Keratinocyte (primary cell): ENCODE measurements around the gene BRD7.

Experiments
- EZH2 ChIP-seq: IDR thresholded peaks from one replicate; pipeline ENCODE4 v1.6.1; 2012; ENCODE audit warnings: inconsistent platforms, mild to moderate bottlenecking, low read length, moderate library complexity
- TF ChIP-seq, protein P1 (sequence below), 3 experiments: IDR thresholded peaks in 1 of 3; conservative IDR thresholded peaks in 1 of 3; optimal IDR thresholded peaks in 1 of 3; 2 replicates in 2 of 3; 3 replicates in 1 of 3; pipeline versions ENCODE3 to v1.5.1; 2011; ENCODE audit warnings: low read length in 3 of 3, mild to moderate bottlenecking in 3 of 3, moderate library complexity in 2 of 3, control low read depth in 1 of 3, inconsistent platforms in 1 of 3; ENCODE audit not compliant: insufficient read depth in 2 of 3; ENCODE audit errors: extremely low read depth in 1 of 3

DNA sequence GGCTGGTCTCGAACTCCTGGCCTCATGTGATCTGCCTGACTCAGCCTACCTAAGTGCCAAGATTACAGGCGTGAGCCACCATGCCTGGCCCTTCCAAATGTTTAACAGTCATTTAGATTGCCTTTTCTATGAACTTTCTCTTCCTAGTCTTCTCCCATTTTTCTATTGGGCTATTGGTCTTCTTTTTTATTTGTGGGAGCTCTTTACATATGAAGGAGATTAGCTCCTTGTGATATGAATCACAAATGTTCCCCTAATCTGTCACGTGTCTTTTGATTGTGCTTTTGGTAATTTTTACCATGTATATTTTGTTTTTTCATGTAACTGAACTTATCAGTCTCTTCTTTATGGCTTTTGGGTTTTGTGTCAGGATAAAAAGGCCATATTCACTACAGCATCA, 90.5 kb downstream of the BRD7 start:
- TF ChIP-seq, protein P1, sequence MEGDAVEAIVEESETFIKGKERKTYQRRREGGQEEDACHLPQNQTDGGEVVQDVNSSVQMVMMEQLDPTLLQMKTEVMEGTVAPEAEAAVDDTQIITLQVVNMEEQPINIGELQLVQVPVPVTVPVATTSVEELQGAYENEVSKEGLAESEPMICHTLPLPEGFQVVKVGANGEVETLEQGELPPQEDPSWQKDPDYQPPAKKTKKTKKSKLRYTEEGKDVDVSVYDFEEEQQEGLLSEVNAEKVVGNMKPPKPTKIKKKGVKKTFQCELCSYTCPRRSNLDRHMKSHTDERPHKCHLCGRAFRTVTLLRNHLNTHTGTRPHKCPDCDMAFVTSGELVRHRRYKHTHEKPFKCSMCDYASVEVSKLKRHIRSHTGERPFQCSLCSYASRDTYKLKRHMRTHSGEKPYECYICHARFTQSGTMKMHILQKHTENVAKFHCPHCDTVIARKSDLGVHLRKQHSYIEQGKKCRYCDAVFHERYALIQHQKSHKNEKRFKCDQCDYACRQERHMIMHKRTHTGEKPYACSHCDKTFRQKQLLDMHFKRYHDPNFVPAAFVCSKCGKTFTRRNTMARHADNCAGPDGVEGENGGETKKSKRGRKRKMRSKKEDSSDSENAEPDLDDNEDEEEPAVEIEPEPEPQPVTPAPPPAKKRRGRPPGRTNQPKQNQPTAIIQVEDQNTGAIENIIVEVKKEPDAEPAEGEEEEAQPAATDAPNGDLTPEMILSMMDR (optimal IDR thresholded peaks at IDR 0.05 in 1 of 3, IDR thresholded peaks at IDR 0.05 in 1 of 3, conservative IDR thresholded peaks at IDR 0.05 in 1 of 3; ENCODE audit: extremely low read depth in 1 of 3, insufficient read depth in 2 of 3, low read length in 3 of 3), result no peak
- TF ChIP-seq EZH2, result no peak
